Activated T-cell treated with anti-CD3 and anti-CD28 coated beads for 24 hours (primary cell): ENCODE data around the gene TUBB4B.

ENCODE experiments used
- DNase-seq: peaks from one replicate; pipeline ENCODE4 v3.0.0-alpha.2; 2020; ENCODE audit warnings: low read depth

TUBB4B gene

GRCh38 chr9:137212520-137212919, 28.6 kb upstream of the TUBB4B start:
- no peak for DNase-seq

GRCh38 chr9:137213160-137214060, 27.7 kb upstream of the TUBB4B start:
- no peak for DNase-seq

- DNase-seq, result no peak
Measured at GRCh38 chr9:137214620-137215019, 26.5 kb upstream of the TUBB4B start.

GRCh38 chr9:137215196-137215986, 25.7 kb upstream of the TUBB4B start:
- no peak for DNase-seq

- no peak for DNase-seq
Measured at GRCh38 chr9:137216188-137216965, 24.7 kb upstream of the TUBB4B start.

GRCh38 chr9:137217276-137218211, 23.5 kb upstream of the TUBB4B start:
- DNase-seq, result no peak

GRCh38 chr9:137218212-137218753, 22.8 kb upstream of the TUBB4B start:
- no peak for DNase-seq

- no peak for DNase-seq
Measured at GRCh38 chr9:137218754-137219271, 22.3 kb upstream of the TUBB4B start.

- DNase-seq, result no peak
Measured at GRCh38 chr9:137219757-137220316, 21.2 kb upstream of the TUBB4B start.

- no peak for DNase-seq
Measured at GRCh38 chr9:137220317-137221094, 20.6 kb upstream of the TUBB4B start.

- DNase-seq, result no peak
Measured at GRCh38 chr9:137221095-137221505, 20.0 kb upstream of the TUBB4B start.

GRCh38 chr9:137221506-137222111, 19.5 kb upstream of the TUBB4B start:
- no peak for DNase-seq

GRCh38 chr9:137222190-137223077, 18.7 kb upstream of the TUBB4B start, which contains the start of gene RNF208:
TSS of gene RNF208 (minus strand) at chr9:137222240. CDS start at chr9:137221212, 1,028 bp downstream.
- DNase-seq, result no peak

- peak; percentile 98 for DNase-seq
Measured at GRCh38 chr9:137223078-137223970, 17.8 kb upstream of the TUBB4B start.

GRCh38 chr9:137224830-137225694, 16.0 kb upstream of the TUBB4B start, which contains the start of gene CYSRT1:
TSS of gene CYSRT1 (plus strand) at chr9:137225174. CDS start at chr9:137225622, 448 bp downstream.
- DNase-seq, result no peak
